NCI-H2029 (cell line): Measurements from ENCODE around the gene TSPAN5.

Experiments used
- DNase-seq: peaks from one replicate; lab custom pipeline; 2025; lab: John Stamatoyannopoulos, UW

The TSPAN5 gene

GRCh38 chr4:98617358-98618047 is 40.9 kb downstream of the TSPAN5 start:
- DNase-seq: no peak

- DNase-seq: no peak
These were observed 42.4 kb downstream of the TSPAN5 start for GRCh38 chr4:98615991-98616390.

GRCh38 chr4:98614662-98615061 is 43.7 kb downstream of the TSPAN5 start:
- DNase-seq: no peak

- no peak for DNase-seq
These were observed 44.3 kb downstream of the TSPAN5 start for GRCh38 chr4:98614094-98614493.

- DNase-seq: no peak
These were observed 44.8 kb downstream of the TSPAN5 start for GRCh38 chr4:98613453-98614075.

- DNase-seq: no peak
These were observed 45.8 kb downstream of the TSPAN5 start for GRCh38 chr4:98612318-98613250.

DNA sequence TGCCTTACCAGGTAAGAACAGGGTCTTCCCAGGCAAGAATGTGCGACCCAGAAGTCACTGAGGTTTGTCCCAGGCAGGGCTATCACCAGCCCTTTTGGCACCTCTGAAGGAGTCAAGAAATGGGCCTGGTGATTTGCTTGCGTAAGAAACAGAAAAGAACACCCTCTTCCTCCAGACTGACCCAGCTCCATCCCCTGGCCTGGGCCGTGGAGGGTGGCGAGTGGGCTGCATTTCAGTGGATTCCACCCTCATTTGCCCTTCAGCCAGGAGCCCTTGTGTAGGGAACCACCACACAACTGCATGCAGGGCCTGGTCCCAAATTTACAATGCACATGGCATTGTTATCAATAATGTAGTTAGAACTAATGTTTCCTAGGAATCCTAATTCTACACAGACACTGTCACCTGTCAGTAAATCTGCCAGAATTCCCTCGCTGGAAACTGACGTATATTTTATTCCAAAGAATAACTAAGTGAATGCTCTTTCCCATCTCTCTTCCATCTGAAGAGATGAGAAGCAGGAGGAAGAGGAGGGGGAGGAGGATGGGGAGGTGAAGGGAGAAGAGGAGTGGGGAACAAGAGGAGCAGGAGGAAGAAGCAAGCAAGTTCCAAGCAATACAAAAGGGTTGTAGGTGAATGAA is 46.6 kb downstream of the TSPAN5 start:
- DNase-seq: no peak

DNA sequence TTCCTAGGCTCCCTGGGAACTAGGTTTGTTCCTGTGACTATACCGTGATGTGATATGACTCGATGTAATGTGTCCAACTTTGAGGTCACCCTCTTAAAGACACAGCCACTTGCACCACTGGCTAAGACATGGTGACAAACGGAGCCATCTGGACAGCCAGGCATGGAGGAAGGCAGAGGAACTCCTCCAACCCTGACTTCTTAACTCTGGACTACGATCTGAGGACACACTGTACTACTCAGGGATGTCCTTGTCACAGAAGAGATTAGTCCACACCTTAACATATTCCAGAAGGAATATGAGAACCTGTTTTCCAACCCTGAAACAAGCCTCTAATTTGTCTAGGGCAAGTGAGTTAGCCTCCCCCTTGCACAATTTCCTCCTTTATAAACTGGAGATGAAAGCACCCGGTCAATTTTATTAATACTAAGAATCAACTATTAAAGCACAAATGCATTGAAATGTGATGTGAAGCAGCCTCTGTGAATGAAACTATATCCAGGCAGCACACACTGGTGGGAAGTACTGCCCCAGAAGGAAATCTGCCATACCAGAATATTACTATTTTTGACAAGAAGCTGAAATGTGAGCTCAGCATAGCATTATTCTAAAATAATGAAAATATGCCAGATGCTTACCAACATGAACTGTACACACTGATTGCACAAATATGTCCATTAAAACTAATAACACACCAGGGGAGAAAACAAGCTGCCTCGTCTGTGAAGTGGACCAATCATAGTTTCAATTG is 47.3 kb downstream of the TSPAN5 start:
- DNase-seq: no peak

DNA sequence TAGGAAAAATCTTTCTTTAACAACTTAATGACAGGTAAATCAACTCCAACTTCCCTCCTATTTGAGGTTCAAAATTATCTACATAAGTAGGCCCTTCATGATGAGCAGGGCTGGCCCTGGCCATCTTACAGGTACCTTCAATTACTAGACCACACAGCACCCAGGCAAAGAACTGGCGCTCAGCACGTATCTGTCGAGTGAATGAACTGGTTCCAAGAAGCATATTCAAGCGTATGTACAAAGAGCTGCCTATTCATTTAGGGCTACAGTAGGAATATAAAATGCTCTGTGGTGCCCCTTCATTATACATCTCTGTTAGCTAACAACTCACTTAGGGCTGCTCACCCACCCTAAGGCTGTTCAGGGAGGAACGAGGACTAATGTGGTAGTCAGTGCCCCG is 48.0 kb downstream of the TSPAN5 start:
- no peak for DNase-seq

DNA sequence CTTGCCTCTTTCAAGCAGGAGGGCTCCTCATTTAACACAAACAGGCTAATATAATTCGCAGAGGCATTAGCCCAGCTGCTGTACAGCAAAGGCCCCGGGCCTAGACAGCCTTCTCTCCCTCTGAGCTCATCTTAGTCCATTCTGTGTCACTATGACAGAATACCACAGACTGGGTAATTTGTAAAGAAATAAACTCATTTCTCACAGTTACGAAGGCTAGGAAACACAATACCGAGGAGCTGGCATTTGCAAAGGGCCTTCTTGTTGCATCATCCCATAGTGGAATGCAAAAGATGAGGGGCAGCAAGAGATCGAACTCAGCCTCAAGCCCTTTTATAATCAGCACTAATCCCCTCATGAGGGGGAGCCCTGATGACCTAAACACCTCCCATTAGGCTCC is 48.5 kb downstream of the TSPAN5 start:
- DNase-seq: no peak

DNA sequence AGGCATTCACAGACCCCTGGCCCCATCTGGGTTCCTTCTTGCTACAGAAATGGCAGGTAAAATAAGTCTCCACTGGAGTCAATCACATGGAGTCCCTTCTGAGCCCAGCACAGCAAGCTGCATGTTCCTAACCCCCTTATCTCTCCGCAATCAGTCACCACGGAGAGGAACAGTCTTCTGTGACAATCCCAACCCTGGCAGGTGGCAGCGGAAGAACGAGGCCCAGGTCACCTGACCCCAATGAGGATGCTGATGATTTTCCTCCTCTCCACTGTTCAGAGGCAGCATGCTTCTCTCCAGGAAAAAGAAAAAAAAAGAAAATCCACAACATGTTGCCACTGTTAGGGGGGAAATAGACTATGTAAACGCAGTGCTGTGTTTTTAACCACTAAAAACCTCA is 50.1 kb downstream of the TSPAN5 start:
- no peak for DNase-seq

- no peak for DNase-seq
These were observed 51.5 kb downstream of the TSPAN5 start for GRCh38 chr4:98606894-98607293.

GRCh38 chr4:98605216-98605615 is 53.2 kb downstream of the TSPAN5 start:
- no peak for DNase-seq

- no peak for DNase-seq
These were observed 53.7 kb downstream of the TSPAN5 start for GRCh38 chr4:98604723-98605122.

- DNase-seq: no peak
These were observed 54.5 kb downstream of the TSPAN5 start for GRCh38 chr4:98603683-98604521.

- no peak for DNase-seq
These were observed 56.1 kb downstream of the TSPAN5 start for GRCh38 chr4:98602270-98602669.

GRCh38 chr4:98601708-98602107 is 56.7 kb downstream of the TSPAN5 start:
- no peak for DNase-seq

GRCh38 chr4:98599617-98600205 is 58.7 kb downstream of the TSPAN5 start:
- no peak for DNase-seq

- DNase-seq: no peak
These were observed 71.5 kb downstream of the TSPAN5 start for GRCh38 chr4:98586962-98587354.

DNA sequence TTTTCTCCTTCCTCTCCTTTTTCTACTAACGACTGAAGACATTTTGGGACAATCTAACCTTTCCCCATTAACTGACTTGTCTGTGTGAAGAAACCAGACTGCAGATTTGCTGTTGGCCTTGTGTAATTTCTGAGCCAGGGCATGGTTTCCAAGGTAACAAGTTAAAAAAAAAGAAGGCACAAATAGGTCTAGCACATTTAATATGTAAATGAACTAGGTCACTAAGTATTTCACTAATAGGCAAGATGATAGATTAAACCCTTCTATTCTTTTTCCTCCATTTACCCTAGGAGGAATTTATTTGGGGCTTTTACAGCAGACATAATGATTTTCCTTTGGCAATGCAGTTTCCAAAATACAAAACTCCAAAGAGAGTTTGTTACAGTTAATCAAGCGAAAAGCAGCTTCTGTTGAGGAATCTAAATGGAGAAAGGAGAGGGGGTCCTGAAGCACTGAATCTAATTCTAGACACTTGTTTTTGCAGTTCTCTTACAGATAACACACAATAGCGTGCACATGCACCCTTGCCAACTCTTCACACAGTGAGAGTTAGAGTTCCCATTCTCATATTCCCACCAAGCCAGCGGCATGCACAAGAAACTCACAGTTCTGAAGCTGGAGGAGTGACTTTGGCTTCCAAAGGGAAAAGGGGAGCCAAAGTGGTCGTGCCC is 72.0 kb downstream of the TSPAN5 start:
- no peak for DNase-seq
